ENCODE data around the gene PES1.

- TF ChIP-seq NFRKB (IDR thresholded peaks at IDR 0.05) = no peak
- no peak for TF ChIP-seq ZNF562 (CRISPR knock-in tag; IDR thresholded peaks at IDR 0.05; ENCODE audit: borderline replicate concordance)
Measured at GRCh38 chr22:30582051-30582450, 9.7 kb downstream of the PES1 start.

All from HepG2 (cell line).